OCI-LY1 (cell line): ENCODE data around the gene RNF146.
"Not testable (repeated sequence)": the region's sequence is repeated elsewhere in the genome, so short reads cannot be mapped to it uniquely, and the experiment has no call there.

Experiments used
- H2AFZ ChIP-seq: fragments of 200-600 bp; sonication (generic), shearing (Covaris generic); 2 replicates; pipeline ENCODE4 v1.6.0; 2014; ENCODE audit warnings: antibody characterized with exemption, mild to moderate bottlenecking, low read length
- H3F3A ChIP-seq: fragments of 200-600 bp; sonication (generic), shearing (Covaris generic); 2 replicates; pipeline ENCODE4 v1.6.0; 2014; ENCODE audit warnings: mild to moderate bottlenecking, antibody characterized with exemption, low read length, moderate library complexity; ENCODE audit not compliant: insufficient read depth
- H3K27ac ChIP-seq: fragments of 200-600 bp; sonication (generic); 2 replicates; pipeline ENCODE4 v1.5.1; 2014; ENCODE audit warnings: low read length, mixed run types, mild to moderate bottlenecking, low read depth; ENCODE audit not compliant: poor library complexity, severe bottlenecking
- H3K27me3 ChIP-seq: fragments of 200-600 bp; sonication (generic); 2 replicates; pipeline ENCODE4 v1.6.0; 2014; ENCODE audit warnings: antibody characterized with exemption, mild to moderate bottlenecking, low read length, moderate library complexity; ENCODE audit not compliant: insufficient read depth
- H3K36me3 ChIP-seq: fragments of 200-600 bp; sonication (generic); 2 replicates; pipeline ENCODE4 v1.6.1; 2014; ENCODE audit warnings: mild to moderate bottlenecking, antibody characterized with exemption, low read length, moderate library complexity, mixed read lengths; ENCODE audit not compliant: insufficient read depth
- H3K4me1 ChIP-seq: fragments of 200-600 bp; sonication (generic); 2 replicates; pipeline ENCODE4 v1.5.1; 2014; ENCODE audit warnings: mild to moderate bottlenecking, low read length, moderate library complexity; ENCODE audit not compliant: insufficient read depth, severe bottlenecking
- H3K4me2 ChIP-seq: fragments of 200-600 bp; sonication (generic), shearing (Covaris generic); 2 replicates; pipeline ENCODE4 v1.6.1; 2014; ENCODE audit warnings: low read length
- H3K4me3 ChIP-seq: fragments of 200-600 bp; sonication (generic); 2 replicates; pipeline ENCODE4 v1.5.1; 2014; ENCODE audit warnings: low read length, low read depth, mild to moderate bottlenecking, mixed read lengths; ENCODE audit not compliant: poor library complexity, severe bottlenecking
- H3K79me2 ChIP-seq: fragments of 200-600 bp; shearing (Covaris generic); 2 replicates; pipeline ENCODE4 v1.6.1; 2016; ENCODE audit warnings: mixed run types, low read length, mixed read lengths; ENCODE audit not compliant: insufficient read depth
- H3K9ac ChIP-seq: fragments of 200-600 bp; sonication (generic), shearing (Covaris generic); 2 replicates; pipeline ENCODE4 v1.6.1; 2014; ENCODE audit warnings: mild to moderate bottlenecking, low read length, mixed read lengths
- H3K9me2 ChIP-seq: fragments of 200-600 bp; sonication (generic), shearing (Covaris generic); 2 replicates; pipeline ENCODE4 v1.6.1; 2014; ENCODE audit warnings: low read depth, mild to moderate bottlenecking, low read length, mixed read lengths
- H3K9me3 ChIP-seq: fragments of 200-600 bp; shearing (Covaris generic); 2 replicates; pipeline ENCODE4 v1.6.1; 2014; ENCODE audit warnings: low read length, mixed read lengths
- H4K20me1 ChIP-seq: fragments of 200-600 bp; sonication (generic), shearing (Covaris generic); 2 replicates; pipeline ENCODE4 v1.6.0; 2016; ENCODE audit warnings: mild to moderate bottlenecking, low read length; ENCODE audit not compliant: insufficient read depth
- CTCF ChIP-seq: fragments of 200-600 bp; sonication (generic), shearing (Covaris generic); IDR thresholded peaks from 2 replicates; pipeline ENCODE4 v1.5.1; 2017; ENCODE audit warnings: mild to moderate bottlenecking, antibody characterized with exemption, low read length, moderate library complexity, mixed read lengths
- EZH2 ChIP-seq: fragments of 200-600 bp; sonication (generic), shearing (Covaris generic); IDR thresholded peaks from 2 replicates; pipeline ENCODE4 v1.8.0; 2017; ENCODE audit warnings: borderline replicate concordance, mixed run types, mild to moderate bottlenecking, antibody characterized with exemption, low read length, moderate library complexity, mixed read lengths

The RNF146 gene

GRCh38 chr6:127222418-127222817, 44.2 kb upstream of the RNF146 start:
- no peaks in the 10 kb centered on the region for H3K4me1 ChIP-seq
- TF ChIP-seq CTCF (no peak), EZH2 (no peak)
- no peaks in the 10 kb centered on the region for H4K20me1 ChIP-seq
- H3K4me2 ChIP-seq = no peak overlapping the region
- no peaks in the 10 kb centered on the region for H3K9me2 ChIP-seq
- no peaks in the 10 kb centered on the region for H3K36me3 ChIP-seq
- H2AFZ ChIP-seq = no peak overlapping the region
- H3K27ac ChIP-seq = no peak overlapping the region
- no peak overlapping the region for H3K4me3 ChIP-seq
- no peaks in the 10 kb centered on the region for H3K9me3 ChIP-seq
- H3K79me2 ChIP-seq = no peaks in the 10 kb centered on the region
- H3K27me3 ChIP-seq = no peaks in the 10 kb centered on the region
- H3K9ac ChIP-seq = no peak overlapping the region
- H3F3A ChIP-seq = no peaks in the 10 kb centered on the region

- no peak for TF ChIP-seq EZH2
- H3F3A ChIP-seq = no peaks in the 10 kb centered on the region
- H2AFZ ChIP-seq = no peak overlapping the region
- H3K79me2 ChIP-seq = no peaks in the 10 kb centered on the region
- H3K9me3 ChIP-seq = no peaks in the 10 kb centered on the region
- no peak overlapping the region for H3K4me3 ChIP-seq
- no peaks in the 10 kb centered on the region for H3K27me3 ChIP-seq
- H3K36me3 ChIP-seq = no peaks in the 10 kb centered on the region
- no peak overlapping the region for H3K9ac ChIP-seq
- H3K4me1 ChIP-seq = no peaks in the 10 kb centered on the region
- H3K4me2 ChIP-seq = no peak overlapping the region
- H3K9me2 ChIP-seq = no peaks in the 10 kb centered on the region
- no peaks in the 10 kb centered on the region for H4K20me1 ChIP-seq
- no peak overlapping the region for H3K27ac ChIP-seq
These were observed 41.2 kb upstream of the RNF146 start for GRCh38 chr6:127225497-127225896.

GRCh38 chr6:127233819-127234218, 32.8 kb upstream of the RNF146 start:
- H3K4me3 ChIP-seq, H2AFZ ChIP-seq, H3K27ac ChIP-seq, H3F3A ChIP-seq, H3K9ac ChIP-seq, H3K79me2 ChIP-seq, H3K4me1 ChIP-seq, H3K27me3 ChIP-seq, H3K36me3 ChIP-seq, H3K4me2 ChIP-seq, H4K20me1 ChIP-seq, H3K9me2 ChIP-seq, H3K9me3 ChIP-seq: not testable (repeated sequence)

GRCh38 chr6:127243501-127243900, 23.2 kb upstream of the RNF146 start:
- H3K9me2 ChIP-seq = no peaks in the 10 kb centered on the region
- H3K27me3 ChIP-seq = no peaks in the 10 kb centered on the region
- no peaks in the 10 kb centered on the region for H3K4me1 ChIP-seq
- no peak overlapping the region for H3K4me2 ChIP-seq
- no peak overlapping the region for H3K4me3 ChIP-seq
- no peaks in the 10 kb centered on the region for H4K20me1 ChIP-seq
- no peaks in the 10 kb centered on the region for H3F3A ChIP-seq
- H2AFZ ChIP-seq = no peak overlapping the region
- no peak for TF ChIP-seq CTCF
- no peak for TF ChIP-seq EZH2
- no peaks in the 10 kb centered on the region for H3K36me3 ChIP-seq
- no peaks in the 10 kb centered on the region for H3K9me3 ChIP-seq
- no peaks in the 10 kb centered on the region for H3K79me2 ChIP-seq
- H3K27ac ChIP-seq = no peak overlapping the region
- no peak overlapping the region for H3K9ac ChIP-seq
